ENCODE measurements around the gene DACT3.

The DACT3 gene

GRCh38 chr19:46622118-46622446 lies 38.9 kb downstream of the DACT3 start:
- Histone ChIP-seq H3K27me3 (peaks cover 41% of the 10 kb centered on the region), H3K36me3 (no peaks in the 10 kb centered on the region), H3K4me1 (ENCODE audit: control insufficient read depth in 1 of 2, insufficient read depth in 1 of 2, low read depth in 1 of 2, low read length in 1 of 2) (peaks cover 3 to 12% of the 10 kb centered on the region in 2 experiments), H3K27ac (no peak overlapping the region), H3K9me3 (no peaks in the 10 kb centered on the region), H3K4me3 (ENCODE audit: low read depth in 1 of 2, low read length in 1 of 2) (no peak overlapping the region)
- TF ChIP-seq CTCF (IDR thresholded peaks at IDR 0.05), result no peak

- Histone ChIP-seq H3K27me3 (peaks cover 45% of the 10 kb centered on the region), H3K4me3 (ENCODE audit: low read depth in 1 of 2, low read length in 1 of 2) (no peak overlapping the region), H3K9me3 (no peaks in the 10 kb centered on the region), H3K4me1 (ENCODE audit: control insufficient read depth in 1 of 2, insufficient read depth in 1 of 2, low read depth in 1 of 2, low read length in 1 of 2) (peaks cover 3 to 12% of the 10 kb centered on the region in 2 experiments), H3K27ac (no peak overlapping the region), H3K36me3 (no peaks in the 10 kb centered on the region)
- TF ChIP-seq CTCF (IDR thresholded peaks at IDR 0.05), result no peak
Observed at GRCh38 chr19:46621191-46622117, 39.5 kb downstream of the DACT3 start.

GRCh38 chr19:46620716-46621115 lies 40.3 kb downstream of the DACT3 start:
- Histone ChIP-seq H3K27me3 (peaks cover 45% of the 10 kb centered on the region), H3K36me3 (no peaks in the 10 kb centered on the region), H3K9me3 (no peaks in the 10 kb centered on the region), H3K4me1 (ENCODE audit: control insufficient read depth in 1 of 2, insufficient read depth in 1 of 2, low read depth in 1 of 2, low read length in 1 of 2) (peaks cover 3 to 12% of the 10 kb centered on the region in 2 experiments), H3K4me3 (ENCODE audit: low read depth in 1 of 2, low read length in 1 of 2) (no peak overlapping the region), H3K27ac (no peak overlapping the region)
- TF ChIP-seq CTCF (IDR thresholded peaks at IDR 0.05), result no peak

GRCh38 chr19:46620267-46620666 lies 40.7 kb downstream of the DACT3 start:
- Histone ChIP-seq H3K27ac (no peak overlapping the region), H3K27me3 (peaks cover 42% of the 10 kb centered on the region), H3K4me3 (ENCODE audit: low read depth in 1 of 2, low read length in 1 of 2) (no peak overlapping the region), H3K36me3 (no peaks in the 10 kb centered on the region), H3K4me1 (ENCODE audit: control insufficient read depth in 1 of 2, insufficient read depth in 1 of 2, low read depth in 1 of 2, low read length in 1 of 2) (peaks cover 3 to 12% of the 10 kb centered on the region in 2 experiments), H3K9me3 (no peaks in the 10 kb centered on the region)
- no peak for TF ChIP-seq CTCF (IDR thresholded peaks at IDR 0.05)

- H3K4me1 ChIP-seq (ENCODE audit: control insufficient read depth in 1 of 2, insufficient read depth in 1 of 2, low read depth in 1 of 2, low read length in 1 of 2), result peaks cover 3 to 12% of the 10 kb centered on the region in 2 experiments
- no peak for TF ChIP-seq CTCF (IDR thresholded peaks at IDR 0.05)
- H3K27ac ChIP-seq, result no peak overlapping the region
- H3K27me3 ChIP-seq, result peaks cover 29% of the 10 kb centered on the region
- H3K36me3 ChIP-seq, result no peaks in the 10 kb centered on the region
- H3K9me3 ChIP-seq, result no peaks in the 10 kb centered on the region
- no peak overlapping the region for H3K4me3 ChIP-seq (ENCODE audit: low read depth in 1 of 2, low read length in 1 of 2)
Observed at GRCh38 chr19:46618670-46619231, 42.2 kb downstream of the DACT3 start.

All from neutrophil (primary cell).